GM12872 (cell line): ENCODE results near the gene CLK1.

Experiments used
- TF ChIP-seq, protein P1 (sequence below): IDR thresholded peaks from 3 replicates; pipeline ENCODE4 v1.5.1; 2011; ENCODE audit warnings: low read depth, mild to moderate bottlenecking, low read length, moderate library complexity; ENCODE audit not compliant: insufficient read depth

The CLK1 gene

DNA sequence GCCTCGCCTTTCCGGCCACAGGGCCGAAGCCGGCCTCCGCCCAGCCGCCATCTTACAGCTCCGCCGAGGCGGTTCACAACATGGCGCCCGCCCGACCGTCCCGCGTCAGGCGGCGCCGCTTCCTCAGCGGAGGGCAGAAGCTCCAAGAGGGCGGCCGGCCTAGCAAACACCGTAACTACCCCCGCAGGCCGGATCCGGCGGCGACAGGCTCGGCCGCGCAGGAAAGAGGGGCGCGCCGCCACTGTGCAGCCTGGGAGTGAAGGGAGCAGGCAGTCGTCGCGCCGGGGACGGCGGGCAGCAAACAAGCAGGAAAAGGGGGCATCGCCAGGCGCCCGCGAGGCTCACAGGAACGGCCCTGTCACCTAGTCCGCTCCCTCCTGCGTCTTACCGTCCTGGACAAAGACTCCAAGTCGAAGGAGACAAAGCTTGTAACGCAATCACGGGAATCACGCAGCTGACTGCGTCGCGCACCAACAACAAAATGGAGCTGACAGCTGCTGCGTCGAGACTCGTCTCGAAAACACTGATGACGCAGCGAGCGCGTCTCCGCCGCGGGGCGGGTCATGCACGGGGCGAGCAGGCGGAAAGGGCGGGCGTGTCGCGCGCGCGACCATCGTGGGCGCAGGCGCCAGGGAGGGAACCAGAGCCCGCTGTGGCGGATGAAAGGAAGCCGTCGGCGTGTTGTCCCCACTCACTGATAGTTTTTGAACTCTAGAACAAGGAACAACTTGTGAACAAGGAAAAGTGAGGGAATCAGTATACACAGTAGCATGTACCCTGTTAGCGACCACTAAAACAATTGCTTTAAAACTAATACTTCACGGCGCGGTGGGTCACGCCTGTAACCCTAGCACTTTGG, at the start of gene CLK1:
TSS of gene CLK1 (minus strand) at position 483 of the 859 bp plus-strand sequence. CDS start 2,796 bp downstream, outside the sequence.
- TF ChIP-seq, protein P1, sequence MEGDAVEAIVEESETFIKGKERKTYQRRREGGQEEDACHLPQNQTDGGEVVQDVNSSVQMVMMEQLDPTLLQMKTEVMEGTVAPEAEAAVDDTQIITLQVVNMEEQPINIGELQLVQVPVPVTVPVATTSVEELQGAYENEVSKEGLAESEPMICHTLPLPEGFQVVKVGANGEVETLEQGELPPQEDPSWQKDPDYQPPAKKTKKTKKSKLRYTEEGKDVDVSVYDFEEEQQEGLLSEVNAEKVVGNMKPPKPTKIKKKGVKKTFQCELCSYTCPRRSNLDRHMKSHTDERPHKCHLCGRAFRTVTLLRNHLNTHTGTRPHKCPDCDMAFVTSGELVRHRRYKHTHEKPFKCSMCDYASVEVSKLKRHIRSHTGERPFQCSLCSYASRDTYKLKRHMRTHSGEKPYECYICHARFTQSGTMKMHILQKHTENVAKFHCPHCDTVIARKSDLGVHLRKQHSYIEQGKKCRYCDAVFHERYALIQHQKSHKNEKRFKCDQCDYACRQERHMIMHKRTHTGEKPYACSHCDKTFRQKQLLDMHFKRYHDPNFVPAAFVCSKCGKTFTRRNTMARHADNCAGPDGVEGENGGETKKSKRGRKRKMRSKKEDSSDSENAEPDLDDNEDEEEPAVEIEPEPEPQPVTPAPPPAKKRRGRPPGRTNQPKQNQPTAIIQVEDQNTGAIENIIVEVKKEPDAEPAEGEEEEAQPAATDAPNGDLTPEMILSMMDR, result no peak

DNA sequence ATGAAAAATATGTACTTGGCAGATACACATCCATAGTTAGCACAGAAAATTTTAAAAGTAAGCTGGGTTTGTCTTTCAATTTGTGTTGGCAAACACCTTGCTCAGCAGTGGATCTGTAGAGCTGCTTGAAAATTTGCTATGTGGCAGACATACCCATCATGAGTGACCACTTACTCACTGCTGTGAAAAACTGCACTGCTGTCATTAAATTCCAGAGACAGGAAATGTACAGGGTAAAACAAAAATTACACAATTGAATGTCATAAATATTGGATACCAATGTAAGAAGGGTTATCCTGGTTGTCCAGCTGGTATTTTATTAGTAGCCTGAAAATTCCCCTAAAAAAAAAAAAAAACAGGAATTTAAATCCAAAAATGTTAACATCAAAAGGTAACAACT, 49.2 kb upstream of the CLK1 start:
- TF ChIP-seq, protein P1, result no peak

DNA sequence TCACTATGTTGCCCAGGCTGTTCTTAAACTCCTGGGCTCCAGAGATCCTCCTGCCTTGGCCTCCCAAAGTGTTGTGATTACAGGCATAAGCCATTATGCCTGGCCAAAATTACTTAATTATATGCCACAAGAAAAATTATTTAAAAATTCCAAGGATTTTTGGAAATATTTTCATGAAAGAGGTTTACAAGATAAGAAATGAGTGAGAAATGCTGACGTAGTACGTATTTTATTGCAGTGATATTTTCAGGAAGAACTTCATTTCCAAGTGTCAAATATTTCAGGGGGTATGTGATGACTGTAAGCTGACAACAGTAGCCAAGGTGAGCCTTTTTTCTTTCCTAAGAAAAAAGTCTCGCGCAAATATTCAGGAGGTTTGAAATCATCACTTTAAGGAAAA, 45.5 kb upstream of the CLK1 start:
- TF ChIP-seq, protein P1, result no peak

DNA sequence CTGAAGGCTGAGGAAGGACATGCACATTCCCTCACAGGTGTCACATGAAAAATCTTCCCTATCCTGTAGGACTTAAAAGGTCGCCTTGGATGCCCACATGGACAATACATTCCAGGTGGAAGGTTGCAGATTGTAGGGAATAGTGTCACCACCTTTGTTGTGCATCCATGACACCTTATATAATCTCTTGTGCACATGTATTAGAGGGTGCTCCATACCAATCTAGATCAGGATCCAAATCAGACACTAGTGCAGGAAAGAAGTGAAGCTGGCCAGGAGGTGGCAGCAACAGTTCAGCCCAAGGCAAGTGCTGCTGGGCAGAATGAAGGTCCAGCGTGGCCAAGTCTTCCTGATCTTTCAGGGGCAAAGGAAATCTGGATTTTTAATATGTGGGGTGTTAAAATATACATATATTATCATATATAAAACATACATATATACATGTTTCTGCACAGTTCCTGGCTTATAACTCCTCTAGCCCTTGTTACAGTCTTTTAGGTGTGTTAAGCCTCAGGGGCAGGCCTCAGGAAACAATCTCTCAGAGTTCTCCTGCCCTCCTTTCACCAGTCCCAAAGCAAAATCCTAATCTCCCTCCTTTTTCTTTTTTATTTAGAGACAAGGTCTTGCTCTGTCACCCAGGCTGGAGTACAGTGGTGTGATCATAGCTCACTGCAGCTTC, 41.3 kb upstream of the CLK1 start:
- TF ChIP-seq, protein P1, result peak; percentile 71

DNA sequence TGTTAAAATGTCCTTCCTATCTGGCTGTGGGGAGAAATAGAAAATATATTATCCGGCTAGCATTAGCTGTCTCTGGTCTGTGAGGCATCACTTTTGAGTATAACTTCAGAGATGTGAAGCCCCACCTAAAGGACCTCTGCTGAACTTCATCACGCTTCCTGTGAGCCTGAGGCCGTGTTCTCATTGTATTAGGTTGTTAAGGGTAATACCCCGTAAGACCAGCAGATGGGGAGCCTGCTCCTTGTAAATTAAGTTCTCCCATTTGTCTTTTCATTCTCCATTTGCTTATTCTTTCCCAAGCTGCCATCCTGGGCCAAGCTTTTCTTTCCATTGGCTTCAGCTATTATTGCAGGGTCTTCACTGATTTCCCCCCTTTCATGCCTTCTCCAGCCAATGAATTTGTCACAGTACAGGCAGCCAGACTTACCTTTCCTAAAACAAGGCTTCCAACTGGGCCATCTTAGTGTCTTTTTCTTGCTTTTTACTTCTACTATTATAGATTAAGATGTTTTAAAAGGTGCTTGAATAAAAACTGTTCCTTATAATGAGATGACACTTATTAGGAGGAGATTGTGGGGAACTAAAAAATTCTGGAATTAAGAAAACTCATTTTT, 37.1 kb upstream of the CLK1 start:
- TF ChIP-seq, protein P1, result peak; percentile 83

DNA sequence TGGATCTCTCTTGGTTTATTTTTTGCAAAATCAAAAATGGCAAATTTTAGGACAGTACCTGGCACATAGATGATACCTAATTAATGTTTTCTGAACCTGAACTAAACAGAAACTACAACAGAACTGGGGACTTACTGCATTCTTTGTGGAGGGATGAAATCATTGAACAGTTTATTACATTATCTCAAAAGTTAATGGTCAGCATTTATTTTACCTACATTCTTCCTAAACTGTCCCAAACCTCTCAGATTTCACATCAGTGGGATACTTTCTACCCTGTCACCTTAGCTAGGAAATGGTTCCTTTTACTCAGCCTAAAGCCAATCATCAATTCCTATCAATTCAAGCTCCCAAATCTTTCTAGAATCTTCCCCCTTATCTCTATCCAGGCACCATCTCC, 35.0 kb upstream of the CLK1 start:
- TF ChIP-seq, protein P1, result no peak

DNA sequence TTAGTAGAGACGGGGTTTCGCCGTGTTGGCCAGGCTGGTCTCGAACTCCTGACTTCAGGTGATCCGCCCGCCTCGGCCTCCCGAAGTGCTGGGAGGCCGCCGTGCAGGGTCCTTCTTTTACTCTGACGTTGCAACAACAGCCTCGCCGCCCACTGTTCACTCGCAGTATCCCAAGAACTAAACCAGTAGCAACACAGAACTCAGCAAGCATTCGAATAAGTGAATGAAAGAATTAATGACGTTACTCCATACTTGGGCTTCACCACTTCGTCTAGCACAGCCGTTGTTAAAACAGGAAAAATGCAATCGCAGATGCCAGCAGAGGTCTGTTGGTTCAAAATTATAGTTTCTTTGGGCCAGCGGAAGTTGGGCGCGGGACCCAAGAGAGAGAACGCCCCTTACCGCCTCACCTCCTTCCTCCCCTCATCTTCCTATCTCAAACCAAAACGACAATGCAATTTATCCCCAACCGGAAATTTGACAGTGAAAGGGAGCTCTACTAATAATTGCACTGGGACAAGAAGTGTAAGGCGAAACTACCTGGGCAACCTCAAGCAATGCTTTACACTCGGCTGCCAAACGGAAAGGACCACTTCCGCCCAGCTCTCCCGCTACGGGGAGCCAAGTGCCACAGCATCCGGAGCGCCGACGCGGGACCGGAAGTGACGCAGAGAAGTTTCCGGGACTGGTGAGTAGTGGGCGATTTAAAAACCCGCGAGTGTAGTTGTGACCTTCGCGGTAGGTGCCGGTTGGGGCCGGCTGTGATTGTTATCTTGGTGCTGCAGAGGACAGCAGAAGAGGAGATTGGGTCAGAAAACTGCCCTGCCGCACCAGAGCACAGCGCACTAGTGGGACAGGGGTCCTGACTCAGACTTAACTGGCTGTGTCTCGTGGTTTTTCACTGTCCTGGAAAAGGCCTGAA, 24.5 kb upstream of the CLK1 start, which contains the start of the genes NIF3L1 and PPIL3:
TSS of gene NIF3L1 (plus strand) at position 668 of the 922 bp plus-strand sequence. CDS start 2,573 bp downstream, outside the sequence.
TSS of gene PPIL3 (minus strand) at position 374 of the 922 bp plus-strand sequence. CDS start 1,462 bp downstream, outside the sequence.
- TF ChIP-seq, protein P1, result no peak
